RWPE2 (cell line): ENCODE measurements around the gene PANX1.

Experiments
- ATAC-seq: fragments of 200-7000 bp; cut with Tn5 transposase; 3 replicates; pipeline ENCODE4 v1.9.1; 2021; ENCODE audit warnings: low read depth
- DNase-seq: peaks from one replicate; pipeline ENCODE4 v3.0.0-alpha.2; 2020; ENCODE audit warnings: low spot score
- H3K27ac ChIP-seq: fragments of 450-650 bp; 2 replicates; pipeline ENCODE4 v1.5.1; 2017; ENCODE audit warnings: mild to moderate bottlenecking; ENCODE audit not compliant: poor library complexity, severe bottlenecking
- H3K27me3 ChIP-seq: fragments of 250-450 bp; sonication (Bioruptor Pico); 2 replicates; pipeline ENCODE4 v1.5.1; 2021; ENCODE audit warnings: mild to moderate bottlenecking, moderate library complexity; ENCODE audit not compliant: insufficient read depth, poor library complexity, severe bottlenecking
- H3K36me3 ChIP-seq: fragments of 250-450 bp; sonication (Bioruptor Pico); 2 replicates; pipeline ENCODE4 v1.5.1; 2020; ENCODE audit warnings: low read depth, mild to moderate bottlenecking, moderate library complexity
- H3K4me1 ChIP-seq: fragments of 250-450 bp; sonication (Bioruptor Pico); 2 replicates; pipeline ENCODE4 v1.5.1; 2021; ENCODE audit warnings: mild to moderate bottlenecking, moderate library complexity; ENCODE audit not compliant: insufficient read depth, poor library complexity, severe bottlenecking
- H3K4me3 ChIP-seq: fragments of 250-450 bp; sonication (Bioruptor Pico); 2 replicates; pipeline ENCODE4 v1.5.1; 2021; ENCODE audit warnings: mild to moderate bottlenecking, moderate library complexity; ENCODE audit not compliant: severe bottlenecking
- H3K9me3 ChIP-seq: fragments of 250-450 bp; sonication (Bioruptor Pico); 2 replicates; pipeline ENCODE4 v1.5.1; 2021; ENCODE audit warnings: mild to moderate bottlenecking, moderate library complexity; ENCODE audit not compliant: severe bottlenecking
- CTCF ChIP-seq: fragments of 450-650 bp; IDR thresholded peaks from one replicate; pipeline ENCODE4 v1.5.1; 2017; ENCODE audit warnings: mild to moderate bottlenecking, moderate library complexity; ENCODE audit not compliant: poor library complexity, severe bottlenecking

The PANX1 gene

GRCh38 chr11:94107363-94107762 is 21.3 kb upstream of the PANX1 start:
- Histone ChIP-seq H3K36me3 (no peaks in the 10 kb centered on the region), H3K4me3 (no peak overlapping the region), H3K4me1 (peaks cover 5% of the 10 kb centered on the region), H3K27ac (no peak overlapping the region), H3K27me3 (no peaks in the 10 kb centered on the region), H3K9me3 (no peaks in the 10 kb centered on the region)
- peak; percentile 41 for TF ChIP-seq CTCF
- ATAC-seq (0 out of 3 replicates have a peak, but pooled peaks have one; percentile 31), DNase-seq (no peak)

GRCh38 chr11:94111241-94111640 is 17.4 kb upstream of the PANX1 start:
- DNase-seq: no peak
- no peak for ATAC-seq

GRCh38 chr11:94111660-94112059 is 17.0 kb upstream of the PANX1 start:
- H3K27ac ChIP-seq: no peak overlapping the region
- ATAC-seq: no peak
- no peak for DNase-seq
- no peak overlapping the region for H3K4me3 ChIP-seq
- H3K27me3 ChIP-seq: no peaks in the 10 kb centered on the region
- no peak for TF ChIP-seq CTCF
- no peaks in the 10 kb centered on the region for H3K9me3 ChIP-seq
- no peaks in the 10 kb centered on the region for H3K36me3 ChIP-seq
- peaks cover 22% of the 10 kb centered on the region for H3K4me1 ChIP-seq

More at GRCh38 chr11:94111241-94111640, 17.4 kb upstream of the PANX1 start:
- TF ChIP-seq CTCF: no peak
- H3K27me3 ChIP-seq: no peaks in the 10 kb centered on the region
- H3K4me3 ChIP-seq: no peak overlapping the region
- no peaks in the 10 kb centered on the region for H3K36me3 ChIP-seq
- H3K4me1 ChIP-seq: peaks cover 21% of the 10 kb centered on the region
- no peaks in the 10 kb centered on the region for H3K9me3 ChIP-seq
- H3K27ac ChIP-seq: no peak overlapping the region

GRCh38 chr11:94112206-94112953 is 16.3 kb upstream of the PANX1 start:
- no peaks in the 10 kb centered on the region for H3K36me3 ChIP-seq
- no peaks in the 10 kb centered on the region for H3K9me3 ChIP-seq
- no peak for TF ChIP-seq CTCF
- no peaks in the 10 kb centered on the region for H3K27me3 ChIP-seq
- H3K4me3 ChIP-seq: no peak overlapping the region
- H3K27ac ChIP-seq: peak overlapping the region; percentile 32
- ATAC-seq: peak; percentile 79
- peaks cover 22% of the 10 kb centered on the region for H3K4me1 ChIP-seq
- DNase-seq: no peak

GRCh38 chr11:94117197-94117574 is 11.5 kb upstream of the PANX1 start:
- H3K9me3 ChIP-seq: no peaks in the 10 kb centered on the region
- no peak overlapping the region for H3K4me3 ChIP-seq
- H3K27ac ChIP-seq: no peak overlapping the region
- peaks cover 19% of the 10 kb centered on the region for H3K4me1 ChIP-seq
- no peaks in the 10 kb centered on the region for H3K36me3 ChIP-seq
- DNase-seq: no peak
- TF ChIP-seq CTCF: no peak
- ATAC-seq: no peak
- no peaks in the 10 kb centered on the region for H3K27me3 ChIP-seq
